ENCODE results near the gene PRMT1. TPM values are rescaled to one million over a fixed set of nuclear protein-coding genes. Genes with fewer than 3 reads are reported as not detected.

PRMT1 gene
- total RNA-seq, 4 donors from 2014 or later = 45.6 to 116 (median 70.3) TPM

DNA sequence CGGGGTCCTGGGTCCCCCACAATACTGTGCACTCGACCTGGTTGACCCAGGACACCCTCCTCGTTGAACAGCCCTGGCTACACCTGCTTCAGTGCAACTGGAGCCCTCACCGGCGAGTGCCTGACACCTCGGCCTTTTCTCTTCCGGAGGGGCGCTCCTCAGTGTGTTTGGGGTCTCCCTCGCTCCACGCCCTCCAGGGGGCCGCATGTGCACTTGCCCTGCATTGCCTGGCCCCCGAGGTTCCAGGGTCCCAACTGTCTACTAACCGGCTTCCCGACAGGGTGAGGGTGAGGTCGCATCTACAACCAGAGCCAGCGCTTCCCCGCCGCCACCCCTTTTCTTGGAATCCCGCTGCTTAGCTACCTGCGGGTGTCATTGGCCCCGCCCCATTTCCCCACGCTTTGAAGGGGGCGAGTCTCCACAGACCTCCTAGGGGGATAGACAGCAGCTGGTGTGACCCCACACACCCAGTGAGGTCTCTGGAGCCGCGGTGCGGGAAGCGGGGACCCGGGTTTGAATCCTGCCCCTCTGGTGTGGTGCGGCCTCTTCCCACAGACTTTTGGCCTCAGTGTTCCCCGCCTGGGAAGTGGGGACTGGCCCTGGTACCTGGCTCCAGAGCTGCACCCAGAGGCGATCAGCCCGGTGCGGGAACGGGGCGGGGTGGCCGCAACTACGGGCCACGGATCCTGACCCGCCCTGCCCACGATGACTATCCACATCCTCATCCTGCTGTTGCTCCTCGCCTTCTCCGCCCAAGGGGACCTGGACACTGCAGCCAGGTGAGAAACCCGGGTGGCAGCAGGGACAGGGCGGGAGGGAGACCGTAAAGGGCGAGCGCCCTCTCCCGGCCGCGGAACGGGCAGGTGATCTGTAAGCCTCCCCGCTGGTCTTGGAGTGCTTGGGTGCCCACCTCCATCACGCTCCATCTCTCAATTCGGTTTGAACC lies 12.3 kb downstream of the PRMT1 start, which contains the start of gene ADM5:
ADM5 (plus strand) TSS at position 462 of the 946 bp plus-strand sequence; CDS start at position 706, 244 bp downstream.
- in situ Hi-C loops (cut with MboI; ENCODE audit: low pct_ligation_motif_present in 1 of 4, low pct_unique_long_range_greater_than_20kb in 1 of 4, low sequenced_read_pairs in 3 of 4) (no loop called here), intact Hi-C loops (cut with DNase I; ENCODE audit: low total_unique reads) (loop anchor here (10.0 kb wide), 1 partner anchor 215 kb away; the partner anchor contains the start of gene FLT3LG)
- Histone ChIP-seq H3K4me3 (peak within 1 kb of the TSS; percentile 20 to 54 (median 37)), H3K27ac (peak within 1 kb of the TSS; percentile 24 to 73 (median 54)), H3K36me3 (peaks cover 0 to 10% (median 2%) of the 10 kb centered on the region in 4 donors), H3K27me3 (peaks cover 42% of the 10 kb centered on the region), H3K9me3 (no peaks in the 10 kb centered on the region), H3K4me1 (peaks cover 11 to 26% (median 20%) of the 10 kb centered on the region in 4 donors)
- peak; percentile 70 for DNase-seq
- 42% methylated on average over 42 of the region's 54 CpGs; no CpG with 5 or more reads in 1 of the 2 donors for WGBS, 2 donors (ENCODE audit: low coverage in 1 of 2)
- no peak for TF ChIP-seq EP300 (IDR thresholded peaks at IDR 0.05; ENCODE audit: low read depth)
- TF ChIP-seq POLR2A (IDR thresholded peaks at IDR 0.05) = no peak
- TF ChIP-seq, protein P1, sequence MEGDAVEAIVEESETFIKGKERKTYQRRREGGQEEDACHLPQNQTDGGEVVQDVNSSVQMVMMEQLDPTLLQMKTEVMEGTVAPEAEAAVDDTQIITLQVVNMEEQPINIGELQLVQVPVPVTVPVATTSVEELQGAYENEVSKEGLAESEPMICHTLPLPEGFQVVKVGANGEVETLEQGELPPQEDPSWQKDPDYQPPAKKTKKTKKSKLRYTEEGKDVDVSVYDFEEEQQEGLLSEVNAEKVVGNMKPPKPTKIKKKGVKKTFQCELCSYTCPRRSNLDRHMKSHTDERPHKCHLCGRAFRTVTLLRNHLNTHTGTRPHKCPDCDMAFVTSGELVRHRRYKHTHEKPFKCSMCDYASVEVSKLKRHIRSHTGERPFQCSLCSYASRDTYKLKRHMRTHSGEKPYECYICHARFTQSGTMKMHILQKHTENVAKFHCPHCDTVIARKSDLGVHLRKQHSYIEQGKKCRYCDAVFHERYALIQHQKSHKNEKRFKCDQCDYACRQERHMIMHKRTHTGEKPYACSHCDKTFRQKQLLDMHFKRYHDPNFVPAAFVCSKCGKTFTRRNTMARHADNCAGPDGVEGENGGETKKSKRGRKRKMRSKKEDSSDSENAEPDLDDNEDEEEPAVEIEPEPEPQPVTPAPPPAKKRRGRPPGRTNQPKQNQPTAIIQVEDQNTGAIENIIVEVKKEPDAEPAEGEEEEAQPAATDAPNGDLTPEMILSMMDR (IDR thresholded peaks at IDR 0.05) = peak; percentile 35 to 59 (median 48)
- peak in 1 of 3 donors; percentile 29 for TF ChIP-seq POLR2AphosphoS5 (IDR thresholded peaks at IDR 0.05)

DNA sequence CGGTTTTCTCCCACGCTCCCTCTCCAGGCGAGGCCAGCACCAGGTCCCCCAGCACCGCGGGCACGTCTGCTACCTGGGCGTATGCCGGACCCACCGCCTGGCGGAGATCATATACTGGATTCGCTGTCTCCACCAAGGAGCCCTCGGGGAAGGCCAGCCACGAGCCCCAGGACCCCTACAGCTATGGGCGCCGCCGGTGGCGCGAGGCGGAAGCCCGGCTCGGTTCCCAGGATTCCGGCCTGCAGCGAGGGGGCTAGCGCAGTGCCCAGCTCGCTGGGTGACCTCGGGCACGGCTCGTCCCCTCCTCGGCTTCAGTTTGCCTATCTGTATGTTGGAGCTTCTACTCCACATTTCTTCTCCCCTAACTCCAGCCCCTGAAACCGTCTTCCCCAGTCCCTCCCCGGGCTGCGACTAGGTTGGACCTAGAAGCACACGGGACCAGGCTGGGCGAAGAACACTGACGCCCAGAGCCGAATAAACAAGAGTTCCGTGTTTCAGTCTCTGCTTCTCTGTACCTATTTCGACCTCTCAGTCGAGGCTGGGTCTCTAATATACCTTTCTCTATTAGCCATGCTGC lies 13.1 kb downstream of the PRMT1 start:
- DNase-seq = no peak
- H3K27ac ChIP-seq = peak overlapping the region; percentile 38 to 73 (median 61)
- intact Hi-C loops (cut with DNase I; ENCODE audit: low total_unique reads) = no loop called here

DNA sequence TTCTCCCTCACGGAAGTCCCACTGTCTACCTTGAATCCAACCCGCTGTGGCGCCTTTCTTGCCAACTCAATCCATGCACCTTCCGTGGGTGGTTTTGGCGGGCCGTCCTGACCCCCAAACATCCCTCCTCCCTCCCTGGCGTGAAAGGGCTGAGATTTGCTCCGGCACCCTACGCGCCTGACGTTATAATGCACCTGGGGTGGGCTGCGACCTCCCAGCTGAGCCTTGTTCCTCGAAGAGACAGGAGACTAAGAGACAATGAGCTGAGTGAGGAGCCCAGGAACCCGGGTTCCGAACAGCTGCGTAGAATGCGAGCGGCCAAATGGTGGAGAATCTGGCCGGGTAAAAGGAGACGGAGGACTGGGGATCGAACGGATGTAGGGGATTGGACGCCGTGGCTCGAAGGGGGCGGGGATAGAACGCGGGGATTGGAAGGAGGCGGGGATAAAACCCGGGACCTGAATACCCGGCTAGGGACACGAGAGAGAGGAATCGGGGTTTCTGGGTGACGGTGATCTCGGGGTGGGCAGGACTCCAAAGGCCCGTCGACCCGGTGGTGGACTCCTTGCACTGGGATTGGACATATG lies 13.7 kb downstream of the PRMT1 start, which contains the start of gene CPT1C:
CPT1C (plus strand) TSS at position 461 of the 587 bp plus-strand sequence. CDS start 1,137 bp downstream, outside the sequence.
- TF ChIP-seq POLR2A (IDR thresholded peaks at IDR 0.05) (peak; percentile 42), EP300 (IDR thresholded peaks at IDR 0.05; ENCODE audit: low read depth) (no peak), POLR2AphosphoS5 (IDR thresholded peaks at IDR 0.05) (peak in 2 of 3 donors; percentile 45 to 63)
- TF ChIP-seq, protein P1 (IDR thresholded peaks at IDR 0.05) = no peak
- peaks cover 11 to 26% (median 20%) of the 10 kb centered on the region in 4 donors for H3K4me1 ChIP-seq
- intact Hi-C loops (cut with DNase I; ENCODE audit: low total_unique reads) = no loop called here
- peak within 1 kb of the TSS; percentile 38 to 73 (median 61) for H3K27ac ChIP-seq
- peak; percentile 75 for DNase-seq
- H3K9me3 ChIP-seq = no peaks in the 10 kb centered on the region
- in situ Hi-C loops (cut with MboI; ENCODE audit: low pct_ligation_motif_present in 1 of 4, low pct_unique_long_range_greater_than_20kb in 1 of 4, low sequenced_read_pairs in 3 of 4) = no loop called here
- peak within 1 kb of the TSS; percentile 20 to 54 (median 37) for H3K4me3 ChIP-seq
- no peaks in the 10 kb centered on the region for H3K36me3 ChIP-seq
- H3K27me3 ChIP-seq = peaks cover 42% of the 10 kb centered on the region
- 0 to 8% methylated on average over 10 to 38 of the region's 38 CpGs for WGBS, 2 donors (ENCODE audit: low coverage in 1 of 2)

More for the DNA sequence above, 13.1 kb downstream of the PRMT1 start:
- in situ Hi-C loops (cut with MboI; ENCODE audit: low pct_ligation_motif_present in 1 of 4, low pct_unique_long_range_greater_than_20kb in 1 of 4, low sequenced_read_pairs in 3 of 4) = no loop called here
- Histone ChIP-seq H3K36me3 (peaks cover 0 to 5% (median 0%) of the 10 kb centered on the region in 4 donors), H3K27me3 (peaks cover 42% of the 10 kb centered on the region), H3K4me1 (peaks cover 11 to 26% (median 20%) of the 10 kb centered on the region in 4 donors), H3K4me3 (peak overlapping the region; percentile 20 to 54 (median 37)), H3K9me3 (no peaks in the 10 kb centered on the region)
- TF ChIP-seq POLR2AphosphoS5 (IDR thresholded peaks at IDR 0.05) = no peak
- TF ChIP-seq, protein P1 (IDR thresholded peaks at IDR 0.05) = peak in 3 of 5 experiments; percentile 3 to 8 (median 8)
- TF ChIP-seq EP300 (IDR thresholded peaks at IDR 0.05; ENCODE audit: low read depth) = no peak
- no peak for TF ChIP-seq POLR2A (IDR thresholded peaks at IDR 0.05)
- 22% methylated on average over 32 of the region's 39 CpGs; no CpG with 5 or more reads in 1 of the 2 donors for WGBS, 2 donors (ENCODE audit: low coverage in 1 of 2)

Measured in transverse colon (tissue), 4 donors.